T-helper 2 cell (primary cell): ENCODE measurements around the gene DCLK2.
"Not testable (repeated sequence)": the region's sequence is repeated elsewhere in the genome, so short reads cannot be mapped to it uniquely, and the experiment has no call there.

Source experiments
- DNase-seq, 5 experiments: peaks; one replicate each; pipeline versions ENCODE4 v3.0.0 to v3.0.0-alpha.2; 2012 to 2022

Gene DCLK2

GRCh38 chr4:150156543-150156942 is 78.3 kb downstream of the DCLK2 start:
- DNase-seq, result no peak

DNA sequence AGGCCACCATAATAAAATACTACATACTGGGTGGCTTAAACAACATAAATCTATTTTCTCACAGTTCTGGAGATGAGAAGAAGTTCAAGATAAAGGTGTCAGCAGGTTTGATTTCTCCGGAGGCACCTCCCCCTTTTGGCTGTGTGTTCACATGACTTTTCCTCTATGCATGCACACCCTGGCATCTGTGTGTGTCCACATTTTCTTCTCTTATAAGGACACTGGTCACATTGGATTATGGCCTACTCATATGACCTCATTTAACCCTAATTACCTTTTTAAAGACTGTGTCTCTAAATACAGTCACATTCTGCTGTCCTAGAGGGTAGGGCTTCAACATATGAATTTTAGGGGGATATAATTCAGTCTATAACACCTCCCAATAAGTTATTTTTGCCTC is 79.8 kb downstream of the DCLK2 start:
- DNase-seq, result no peak

GRCh38 chr4:150160473-150160872 is 82.2 kb downstream of the DCLK2 start:
- no peak for DNase-seq

DNA sequence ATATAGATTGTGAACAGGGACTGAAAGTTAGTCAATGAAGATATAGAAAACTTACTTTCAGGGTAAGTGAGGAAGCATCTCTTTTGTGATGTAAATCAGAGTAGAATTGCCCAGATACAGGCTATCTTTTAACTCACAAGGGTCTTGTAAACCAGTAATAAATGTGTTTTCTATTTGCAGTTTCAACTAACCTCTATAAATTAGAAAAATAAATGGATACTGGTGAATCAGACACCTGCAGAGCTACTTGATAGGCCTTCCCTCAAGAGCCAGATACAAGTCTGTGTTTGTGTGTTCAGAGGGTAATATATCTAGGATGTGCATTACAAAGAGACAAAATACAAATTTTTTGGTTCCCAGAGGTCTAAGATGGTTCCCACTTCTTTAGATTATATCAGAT is 82.9 kb downstream of the DCLK2 start:
- DNase-seq, result no peak

DNA sequence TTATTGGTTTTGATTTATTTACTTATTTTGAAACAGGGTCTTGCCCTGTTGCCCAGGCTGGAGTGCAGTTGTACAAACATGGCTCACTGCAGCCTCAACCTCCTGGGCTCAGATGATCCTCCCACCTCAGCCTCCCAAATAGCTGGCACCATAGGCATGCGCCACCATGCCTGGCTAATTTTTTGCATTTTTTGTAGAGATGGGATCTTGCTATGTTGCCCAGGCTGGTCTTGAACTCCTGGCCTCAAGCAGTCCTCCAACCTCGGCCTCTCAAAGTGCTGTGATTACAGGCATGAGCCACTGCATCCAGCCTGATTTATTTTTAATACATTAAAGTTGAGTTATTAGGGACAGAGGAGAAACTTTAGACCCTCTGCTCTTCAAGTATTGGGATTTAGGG is 83.8 kb downstream of the DCLK2 start:
- DNase-seq, result not testable (repeated sequence)

DNA sequence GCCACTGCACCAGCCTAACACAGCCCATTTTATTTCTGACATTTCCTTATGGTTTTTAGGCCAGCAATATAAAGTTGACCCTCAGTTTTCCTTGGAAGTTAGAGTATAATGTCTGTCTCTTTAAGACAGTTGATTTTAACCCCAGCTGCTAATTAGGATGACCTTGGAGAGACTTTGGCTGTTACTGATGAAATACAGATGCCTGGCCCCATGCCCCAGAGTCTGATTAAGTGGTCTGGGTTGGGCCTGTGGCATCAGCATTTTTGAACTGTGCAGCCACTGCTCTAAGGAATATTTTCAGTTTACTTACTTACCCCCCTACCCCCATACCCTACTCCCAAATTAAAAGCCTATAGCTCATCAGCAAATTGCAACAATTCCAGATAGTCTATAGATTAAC is 85.8 kb downstream of the DCLK2 start:
- no peak for DNase-seq

DNA sequence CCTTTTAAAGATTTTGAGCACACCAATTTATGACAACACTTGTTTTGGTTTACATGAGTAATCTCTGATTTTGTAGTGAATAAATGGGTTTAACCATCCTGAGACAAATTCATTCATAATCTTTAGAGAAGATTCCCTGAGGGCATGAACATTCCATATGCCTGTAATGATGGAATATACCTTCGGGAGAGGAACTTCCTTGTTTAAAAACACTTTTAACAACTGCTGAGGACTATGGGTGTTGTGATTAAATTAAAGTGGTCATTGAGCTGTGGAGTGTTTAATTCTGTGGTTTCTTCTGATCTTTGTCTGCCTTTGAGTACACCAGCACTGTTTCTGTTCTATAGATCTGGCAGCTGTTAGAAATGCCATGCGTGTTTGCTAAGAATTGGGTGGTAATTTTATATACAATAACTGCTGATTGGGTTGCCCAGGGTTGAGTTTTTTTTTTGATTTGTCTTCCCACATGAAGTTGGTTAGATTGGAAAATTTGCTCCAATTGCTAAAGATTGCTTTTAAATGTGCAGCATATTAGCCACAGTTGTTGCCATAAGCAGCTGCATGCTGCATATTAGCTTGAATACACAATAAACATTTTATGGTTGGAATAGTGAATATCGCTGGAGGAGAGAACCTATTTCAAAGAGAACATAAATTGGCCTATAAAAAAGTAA is 86.8 kb downstream of the DCLK2 start:
- no peak for DNase-seq

DNA sequence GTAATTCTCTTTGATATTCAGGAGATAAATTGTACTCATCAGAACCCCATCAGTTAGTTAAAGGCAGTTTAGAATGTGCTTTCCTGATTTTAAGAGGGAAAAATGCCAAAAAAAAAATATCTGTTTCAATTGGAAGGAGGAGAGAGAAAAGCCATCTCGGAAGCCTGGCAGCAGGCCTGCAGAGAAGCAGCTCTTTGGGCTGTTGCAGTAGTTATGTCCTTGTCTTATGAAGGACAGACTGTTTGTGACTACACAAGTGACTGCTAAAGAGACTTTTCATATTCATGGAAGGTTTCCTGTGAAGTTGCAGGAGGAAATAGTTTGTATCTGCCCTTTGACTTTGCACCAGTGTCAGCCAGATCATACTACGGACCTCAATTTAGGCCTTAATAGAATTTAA is 88.8 kb downstream of the DCLK2 start:
- no peak for DNase-seq

- no peak for DNase-seq
These were observed 95.2 kb downstream of the DCLK2 start for GRCh38 chr4:150173432-150173861.

- DNase-seq, result no peak
These were observed 95.7 kb downstream of the DCLK2 start for GRCh38 chr4:150173982-150174398.

GRCh38 chr4:150176547-150176946 is 98.3 kb downstream of the DCLK2 start:
- no peak for DNase-seq

DNA sequence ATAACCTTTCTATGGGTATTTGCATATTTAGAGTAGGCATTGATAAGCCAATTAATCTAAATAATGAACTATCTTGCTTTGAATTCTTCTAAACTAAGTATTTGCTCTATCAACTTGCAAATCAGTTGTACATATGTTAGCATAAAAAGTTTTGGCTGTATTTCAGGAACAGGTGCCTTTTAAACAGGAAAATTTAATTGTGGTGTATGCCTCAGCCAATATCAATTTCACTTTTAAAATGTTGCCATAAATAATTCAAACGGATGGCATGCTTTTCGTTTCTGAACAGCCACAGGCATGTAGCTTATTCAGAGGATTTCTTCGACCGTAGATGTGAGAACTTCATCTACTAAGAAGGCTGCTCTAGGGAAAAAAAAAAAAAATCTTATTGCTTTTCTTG is 99.9 kb downstream of the DCLK2 start:
- no peak for DNase-seq

DNA sequence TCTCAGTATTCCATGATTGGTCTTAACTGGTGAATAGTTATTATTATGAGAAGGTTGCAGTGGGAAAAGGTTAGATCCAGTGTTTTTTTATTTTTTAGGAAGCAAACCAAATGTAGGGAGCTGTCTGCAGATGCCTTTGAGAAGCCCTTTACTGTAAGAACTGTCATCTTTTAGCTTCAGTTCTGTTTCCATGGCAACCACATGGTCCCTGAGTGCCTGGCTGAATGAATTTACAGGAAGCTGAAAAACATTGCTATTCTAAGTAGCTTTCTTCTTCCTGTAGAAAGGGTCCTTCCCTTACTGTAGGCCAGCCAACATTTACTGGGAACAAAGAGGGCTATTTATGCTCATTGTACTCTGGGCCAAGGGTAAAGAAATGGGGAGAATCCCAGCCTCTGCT is 103.3 kb downstream of the DCLK2 start:
- peak in 1 of 5 experiments; percentile 12 for DNase-seq

DNA sequence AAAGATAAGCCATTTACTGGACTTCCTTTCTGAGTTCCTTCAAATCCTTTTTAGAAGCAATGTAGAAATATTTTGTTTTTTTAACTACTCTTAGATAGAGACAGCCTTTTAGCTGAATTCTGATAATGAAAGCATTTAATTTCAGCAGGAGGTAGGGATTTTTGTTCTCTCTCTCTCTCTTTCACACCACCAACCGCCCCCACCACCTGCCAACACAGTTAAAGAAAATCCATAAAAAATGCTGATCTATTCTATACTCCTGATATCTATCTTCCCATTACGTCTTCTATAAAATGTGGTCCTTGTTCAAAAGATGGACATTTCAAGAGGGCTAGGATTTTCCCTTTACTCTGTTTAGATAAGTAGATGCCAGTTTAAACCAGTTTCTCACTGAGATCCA is 104.5 kb downstream of the DCLK2 start:
- no peak for DNase-seq

GRCh38 chr4:150185033-150185432 is 106.8 kb downstream of the DCLK2 start:
- DNase-seq, result not testable (repeated sequence)

- DNase-seq, result no peak
These were observed 114.7 kb downstream of the DCLK2 start for GRCh38 chr4:150192986-150193385.

DNA sequence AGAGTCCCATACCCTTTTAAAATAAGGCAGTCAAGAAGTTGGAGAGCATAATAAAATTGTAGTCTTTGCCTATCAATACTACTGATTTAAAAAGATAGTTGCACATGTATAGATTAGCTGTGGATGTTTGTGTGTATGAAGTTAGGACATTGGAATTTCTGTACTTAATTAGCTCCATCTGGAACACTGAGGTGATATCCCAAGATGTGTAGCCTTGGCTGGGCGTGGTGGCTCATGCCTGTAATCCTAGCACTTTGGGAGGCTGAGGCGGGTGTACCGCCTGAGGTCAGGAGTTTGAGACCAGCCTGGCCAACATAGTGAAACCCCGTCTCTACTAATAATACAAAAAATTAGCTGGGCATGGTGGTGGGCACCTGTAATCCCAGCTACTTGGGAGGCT is 119.0 kb downstream of the DCLK2 start:
- not testable (repeated sequence) for DNase-seq

GRCh38 chr4:150199056-150199455 is 120.8 kb downstream of the DCLK2 start:
- no peak for DNase-seq

GRCh38 chr4:150205016-150205415 is 126.8 kb downstream of the DCLK2 start:
- no peak for DNase-seq

DNA sequence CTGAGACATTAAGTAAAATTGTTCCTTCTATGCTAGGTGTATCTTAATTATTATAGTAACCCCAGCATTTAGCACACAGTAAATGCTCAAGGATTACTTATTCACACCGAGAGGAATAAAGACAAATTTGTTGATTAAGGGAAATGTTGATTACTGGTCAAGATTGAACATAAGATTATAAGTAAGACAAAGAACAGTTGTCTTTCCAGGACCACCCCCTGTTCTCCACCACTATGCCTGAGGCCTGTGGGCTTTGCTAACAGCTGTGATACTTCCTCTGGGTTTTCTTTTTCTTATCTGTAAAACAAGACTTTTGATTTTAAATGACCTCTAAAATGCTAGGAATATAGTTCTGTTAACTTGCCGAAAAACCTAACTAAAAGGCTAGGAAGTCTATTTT is 128.0 kb downstream of the DCLK2 start:
- no peak for DNase-seq

- DNase-seq, result no peak
These were observed 128.7 kb downstream of the DCLK2 start for GRCh38 chr4:150206954-150207353.

- no peak for DNase-seq
These were observed 129.6 kb downstream of the DCLK2 start for GRCh38 chr4:150207871-150208270.

DNA sequence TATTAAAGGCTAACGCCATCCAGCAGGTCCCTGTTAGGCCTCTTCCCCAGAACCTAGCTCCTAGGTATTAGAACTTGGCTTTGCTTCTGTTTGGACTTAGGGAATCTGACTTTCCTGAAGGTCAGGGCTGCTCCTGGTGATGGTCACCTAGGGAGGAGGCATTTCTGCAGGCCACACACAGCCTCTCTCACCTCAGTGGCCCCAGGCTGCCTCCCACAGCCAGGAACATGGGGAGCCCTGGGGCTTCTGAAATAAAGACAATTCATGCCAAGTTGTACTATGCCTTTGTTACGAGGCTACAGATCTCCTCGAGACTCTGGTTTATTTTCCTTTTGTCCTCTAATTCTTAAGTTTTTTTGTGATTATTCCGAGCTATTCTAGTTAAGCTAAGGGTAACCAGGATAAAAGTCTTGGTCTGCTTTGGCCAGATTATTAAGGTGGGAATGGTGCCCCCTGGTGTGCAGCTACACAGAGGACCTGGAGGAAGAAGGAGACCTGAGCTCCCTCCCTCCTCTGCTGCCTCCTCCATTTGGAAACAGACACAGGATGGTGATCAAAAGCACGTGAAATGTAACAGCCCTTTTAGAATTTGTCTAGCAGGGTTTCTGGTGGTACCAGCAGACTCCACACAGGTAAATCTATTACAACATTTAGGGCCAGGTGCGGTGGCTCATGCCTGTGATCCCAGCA is 131.0 kb downstream of the DCLK2 start:
- DNase-seq, result peak in 1 of 5 experiments; percentile 30

DNA sequence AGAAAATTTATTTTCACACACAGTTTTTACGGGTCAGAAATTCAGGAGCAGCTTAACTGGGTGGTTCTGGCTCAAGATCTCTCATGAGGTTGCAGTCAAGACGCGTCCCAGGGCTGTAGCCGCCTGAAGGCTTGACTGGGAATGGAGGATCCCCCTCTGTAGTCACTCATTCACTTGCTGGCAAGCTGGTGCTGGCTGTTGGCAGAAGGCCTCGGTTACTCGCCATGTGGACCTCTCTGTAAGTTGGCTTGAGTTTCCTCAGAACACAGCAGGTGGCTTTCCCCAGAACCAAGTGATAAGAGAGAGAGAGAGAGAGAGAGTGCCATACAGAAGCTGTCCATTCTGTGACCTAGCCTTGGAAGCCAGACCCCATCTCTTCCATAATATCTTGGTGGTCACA is 132.8 kb downstream of the DCLK2 start:
- no peak for DNase-seq
